Stimulated activated CD8-positive, alpha-beta memory T cell treated with anti-CD3 and anti-CD28 coated beads, Interleukin-15, amount 100 ng/mL, for 24 hours (primary cell): ENCODE data around the gene TMEM221.

Source experiments
- DNase-seq: peaks from one replicate; pipeline ENCODE4 v3.0.0-alpha.2; 2020; ENCODE audit warnings: low read depth

The TMEM221 gene

GRCh38 chr19:17441241-17442021, 7.0 kb downstream of the TMEM221 start:
- DNase-seq, result no peak

GRCh38 chr19:17436874-17437267, 11.6 kb downstream of the TMEM221 start:
- no peak for DNase-seq

GRCh38 chr19:17436094-17436873, 12.2 kb downstream of the TMEM221 start:
- DNase-seq, result no peak

- no peak for DNase-seq
Measured at GRCh38 chr19:17435218-17435617, 13.2 kb downstream of the TMEM221 start.

GRCh38 chr19:17431417-17431816, 17.1 kb downstream of the TMEM221 start:
- DNase-seq, result no peak

GRCh38 chr19:17429641-17430113, 18.8 kb downstream of the TMEM221 start:
- no peak for DNase-seq

GRCh38 chr19:17424743-17425365, 23.6 kb downstream of the TMEM221 start:
- no peak for DNase-seq

GRCh38 chr19:17423429-17424208, 24.8 kb downstream of the TMEM221 start:
- DNase-seq, result no peak

- DNase-seq, result no peak
Measured at GRCh38 chr19:17421942-17422341, 26.5 kb downstream of the TMEM221 start.

GRCh38 chr19:17420475-17420924, 28.0 kb downstream of the TMEM221 start:
- no peak for DNase-seq

- peak; percentile 89 for DNase-seq
Measured at GRCh38 chr19:17419621-17420474, 28.6 kb downstream of the TMEM221 start, which contains the start of gene MVB12A. TSS of gene MVB12A (plus strand) at chr19:17420047. CDS start at chr19:17420136, 89 bp downstream.

- no peak for DNase-seq
Measured at GRCh38 chr19:17419154-17419620, 29.3 kb downstream of the TMEM221 start.

GRCh38 chr19:17418710-17419109, 29.8 kb downstream of the TMEM221 start:
- DNase-seq, result no peak

- no peak for DNase-seq
Measured at GRCh38 chr19:17415121-17415520, 33.3 kb downstream of the TMEM221 start.

- no peak for DNase-seq
Measured at GRCh38 chr19:17414097-17414496, 34.4 kb downstream of the TMEM221 start.

- DNase-seq, result no peak
Measured at GRCh38 chr19:17411801-17412200, 36.7 kb downstream of the TMEM221 start.

GRCh38 chr19:17409990-17410389, 38.5 kb downstream of the TMEM221 start:
- DNase-seq, result no peak

GRCh38 chr19:17406887-17407196, 41.6 kb downstream of the TMEM221 start:
- no peak for DNase-seq

- DNase-seq, result no peak
Measured at GRCh38 chr19:17406046-17406886, 42.2 kb downstream of the TMEM221 start.
